T-cell (primary cell): Measurements from ENCODE around the gene HMOX2. TPM values are rescaled to one million over a fixed set of nuclear protein-coding genes. Genes with fewer than 3 reads are reported as not detected.

Experiments used
- ATAC-seq, 4 experiments: fragments of 200-7000 bp in 3 of 4; fragments of 150-1000 bp in 1 of 4; cut with Tn5 transposase; replicated peaks in 1 of 4; 1 replicate in 3 of 4; 2 replicates in 1 of 4; pipeline ENCODE4 v1.10.0; 2021; ENCODE audit warnings: moderate library complexity in 3 of 4, mild to moderate bottlenecking in 2 of 4, moderate number of reproducible peaks in 1 of 4
- CTCF ChIA-PET, 2 donors: fragments of 300-600 bp; sonication (Branson Sonifier 250); formaldehyde crosslinking; loops; one replicate each; lab custom pipeline; 2022; ENCODE audit warnings: antibody characterized with exemption in 2 of 2; lab: Charles Lee
- POLR2A ChIA-PET, 2 donors: fragments of 300-600 bp; sonication (Branson Sonifier 250); formaldehyde crosslinking; loops; one replicate each; lab custom pipeline; 2022; ENCODE audit warnings: antibody characterized with exemption in 2 of 2; lab: Charles Lee
- DNase-seq, 35 experiments: peaks; one replicate each; pipeline versions ENCODE4 v3.0.0 to v3.0.0-alpha.2; 2013 to 2023
- H3K27ac ChIP-seq: one replicate; pipeline ENCODE4 v1.5.1; 2013; ENCODE audit warnings: low read length
- H3K27me3 ChIP-seq, 2 experiments: replicated peaks in 1 of 2; 1 replicate in 1 of 2; 2 replicates in 1 of 2; pipeline versions ENCODE4 v1.6.1 to v1.7.0; 2013; ENCODE audit warnings: low read length in 1 of 2, mixed read lengths in 1 of 2; ENCODE audit not compliant: control insufficient read depth in 2 of 2, insufficient read depth in 2 of 2; ENCODE audit errors: extremely low read depth in 1 of 2
- H3K36me3 ChIP-seq, 2 donors: 1 replicate in 1 of 2; 2 replicates in 1 of 2; pipeline versions ENCODE4 v1.6.1 to v1.7.0; 2013; ENCODE audit warnings: low read length in 1 of 2; ENCODE audit not compliant: control insufficient read depth in 2 of 2, insufficient read depth in 1 of 2; ENCODE audit errors: extremely low read depth in 1 of 2
- H3K4me1 ChIP-seq, 2 experiments: 1 replicate in 1 of 2; 2 replicates in 1 of 2; pipeline versions ENCODE4 v1.6.1 to v1.7.0; 2013; ENCODE audit warnings: low read length in 2 of 2, mixed read lengths in 1 of 2; ENCODE audit not compliant: insufficient read depth in 2 of 2, control insufficient read depth in 1 of 2; ENCODE audit errors: extremely low read depth in 1 of 2
- H3K4me3 ChIP-seq, 2 donors: 1 replicate in 1 of 2; 2 replicates in 1 of 2; pipeline versions ENCODE4 v1.5.1 to v1.7.0; 2013; ENCODE audit warnings: mild to moderate bottlenecking in 2 of 2, low read length in 1 of 2, moderate library complexity in 1 of 2; ENCODE audit not compliant: control insufficient read depth in 1 of 2; ENCODE audit errors: extremely low read depth in 1 of 2
- H3K9me3 ChIP-seq: 2 replicates; pipeline ENCODE4 v1.7.0; 2013
- H3K27ac Mint-ChIP-seq, 2 donors: one replicate each; pipeline ENCODE4 v1.8.0; 2020 to 2021; ENCODE audit warnings: mild to moderate bottlenecking in 2 of 2, mixed read lengths in 2 of 2
- H3K27me3 Mint-ChIP-seq, 2 donors: one replicate each; pipeline ENCODE4 v1.8.0; 2021 to 2022; ENCODE audit warnings: mixed read lengths in 2 of 2
- H3K36me3 Mint-ChIP-seq: one replicate; pipeline ENCODE4 v1.8.0; 2021; ENCODE audit warnings: mixed read lengths
- H3K4me1 Mint-ChIP-seq, 3 donors: one replicate each; pipeline ENCODE4 v1.8.0; 2020 to 2022; ENCODE audit warnings: mixed read lengths in 3 of 3, mild to moderate bottlenecking in 1 of 3
- H3K4me3 Mint-ChIP-seq, 3 donors: one replicate each; pipeline ENCODE4 v1.8.0; 2020 to 2022; ENCODE audit warnings: mild to moderate bottlenecking in 3 of 3, mixed read lengths in 3 of 3, moderate library complexity in 3 of 3
- H3K9me3 Mint-ChIP-seq, 3 donors: one replicate each; pipeline ENCODE4 v1.8.0; 2020 to 2022; ENCODE audit warnings: mixed read lengths in 3 of 3
- WGBS: methylation state at CpG from one replicate; pipeline ENCODE4 v1.1.5; 2013; ENCODE audit warnings: missing lambda C conversion rate; ENCODE audit not compliant: insufficient coverage; 5-methylcytosine and 5-hydroxymethylcytosine counted together
- total RNA-seq, 35 experiments: library from RNA in 6 of 35; stranded (reverse) in 6 of 35; fragments of 120-200 nt in 1 of 35; gene quantifications; one replicate each; pipeline versions ENCODE4 v1.2.1 to v1.2.4 and lab custom pipeline; 2013 to 2026

Gene HMOX2
- total RNA-seq, 5 donors from 2014 or later (not counting 1 experiment from before 2014, with no cell fraction given): 49.1 to 74.4 (median 70.5) TPM

GRCh38 chr16:4433914-4434787, 42.0 kb upstream of the HMOX2 start:
- H3K36me3 Mint-ChIP-seq: peaks cover 24% of the 10 kb centered on the region
- 97% methylated on average over 6 of the region's 12 CpGs for WGBS

GRCh38 chr16:4435337-4436067, 40.7 kb upstream of the HMOX2 start:
- ChIA-PET CTCF (no interaction called here), POLR2A (no interaction called here)
- no peak for DNase-seq
- H3K27me3 ChIP-seq: no peaks in the 10 kb centered on the region
- no peaks in the 10 kb centered on the region for H3K27me3 Mint-ChIP-seq
- no peak overlapping the region for H3K4me3 ChIP-seq
- peak overlapping the region in 1 of 2 donors; percentile 55 for H3K27ac Mint-ChIP-seq
- WGBS: 100% methylated on average over 3 of the region's 8 CpGs
- H3K4me1 Mint-ChIP-seq: peaks cover 10 to 21% (median 15%) of the 10 kb centered on the region in 3 donors
- H3K36me3 ChIP-seq: peaks cover 22 to 70% of the 10 kb centered on the region in 2 donors
- H3K4me1 ChIP-seq: no peaks in the 10 kb centered on the region
- peaks cover 28% of the 10 kb centered on the region for H3K36me3 Mint-ChIP-seq
- ATAC-seq: no peak
- H3K27ac ChIP-seq: no peak overlapping the region
- H3K9me3 Mint-ChIP-seq: no peaks in the 10 kb centered on the region
- H3K9me3 ChIP-seq: no peaks in the 10 kb centered on the region
- H3K4me3 Mint-ChIP-seq: no peak overlapping the region

More at GRCh38 chr16:4433914-4434787, 42.0 kb upstream of the HMOX2 start:
- Mint-ChIP-seq H3K27me3 (no peaks in the 10 kb centered on the region), H3K4me1 (peaks cover 9 to 21% (median 10%) of the 10 kb centered on the region in 3 donors), H3K4me3 (no peak overlapping the region), H3K27ac (peak overlapping the region in 1 of 2 donors; percentile 26), H3K9me3 (no peaks in the 10 kb centered on the region)
- Histone ChIP-seq H3K4me1 (no peaks in the 10 kb centered on the region), H3K36me3 (peaks cover 14 to 60% of the 10 kb centered on the region in 2 donors), H3K27me3 (no peaks in the 10 kb centered on the region), H3K4me3 (no peak overlapping the region), H3K27ac (no peak overlapping the region), H3K9me3 (no peaks in the 10 kb centered on the region)
- POLR2A ChIA-PET: no interaction called here
- no peak for ATAC-seq
- no peak for DNase-seq
- CTCF ChIA-PET: interaction anchor here in 1 of 2 donors (0.7 kb wide), 1 partner anchor 190 kb away, joined by 4 read pairs; the partner anchor contains the start of gene MGRN1

GRCh38 chr16:4437366-4437765, 38.8 kb upstream of the HMOX2 start:
- CTCF ChIA-PET: interaction anchor here in 1 of 2 donors (0.7 kb wide), 1 partner anchor 149 kb away, joined by 3 read pairs; no protein-coding TSS in a partner anchor
- H3K9me3 Mint-ChIP-seq: no peaks in the 10 kb centered on the region
- POLR2A ChIA-PET: interaction anchor here in 1 of 2 donors (0.5 to 0.6 kb wide), 2 partner anchors 200 to 605 kb away, joined by 3 read pairs; no protein-coding TSS in a partner anchor
- no peak overlapping the region for H3K4me3 Mint-ChIP-seq
- peaks cover 46% of the 10 kb centered on the region for H3K36me3 Mint-ChIP-seq
- WGBS: 100% methylated on average over 2 of the region's 3 CpGs
- no peak for DNase-seq
- no peaks in the 10 kb centered on the region for H3K4me1 ChIP-seq
- H3K27me3 Mint-ChIP-seq: no peaks in the 10 kb centered on the region
- H3K9me3 ChIP-seq: no peaks in the 10 kb centered on the region
- H3K27me3 ChIP-seq: no peaks in the 10 kb centered on the region
- H3K4me1 Mint-ChIP-seq: peaks cover 12 to 15% (median 14%) of the 10 kb centered on the region in 3 donors
- H3K4me3 ChIP-seq: no peak overlapping the region
- no peak overlapping the region for H3K27ac ChIP-seq
- no peak overlapping the region for H3K27ac Mint-ChIP-seq
- no peak for ATAC-seq
- peaks cover 21 to 80% of the 10 kb centered on the region in 2 donors for H3K36me3 ChIP-seq

GRCh38 chr16:4442371-4442770, 33.8 kb upstream of the HMOX2 start:
- ATAC-seq (no peak), DNase-seq (no peak)
- Histone ChIP-seq H3K27me3 (no peaks in the 10 kb centered on the region), H3K9me3 (no peaks in the 10 kb centered on the region), H3K27ac (no peak overlapping the region), H3K36me3 (peaks cover 29 to 92% of the 10 kb centered on the region in 2 donors), H3K4me3 (no peak overlapping the region), H3K4me1 (no peaks in the 10 kb centered on the region)
- Mint-ChIP-seq H3K36me3 (peaks cover 54% of the 10 kb centered on the region), H3K4me3 (no peak overlapping the region), H3K9me3 (no peaks in the 10 kb centered on the region), H3K4me1 (peaks cover 5 to 7% (median 6%) of the 10 kb centered on the region in 3 donors), H3K27me3 (no peaks in the 10 kb centered on the region), H3K27ac (no peak overlapping the region)
- POLR2A ChIA-PET: no interaction called here
- CTCF ChIA-PET: no interaction called here
- WGBS: 87% methylated on average over 6 of the region's 11 CpGs

- Mint-ChIP-seq H3K4me3 (no peak overlapping the region), H3K27me3 (no peaks in the 10 kb centered on the region), H3K9me3 (no peaks in the 10 kb centered on the region), H3K36me3 (peaks cover 57% of the 10 kb centered on the region), H3K4me1 (peaks cover 5 to 7% (median 6%) of the 10 kb centered on the region in 3 donors), H3K27ac (no peak overlapping the region)
- Histone ChIP-seq H3K27me3 (no peaks in the 10 kb centered on the region), H3K4me1 (no peaks in the 10 kb centered on the region), H3K9me3 (no peaks in the 10 kb centered on the region), H3K4me3 (no peak overlapping the region), H3K27ac (no peak overlapping the region), H3K36me3 (peaks cover 30 to 92% of the 10 kb centered on the region in 2 donors)
- ChIA-PET CTCF (no interaction called here), POLR2A (no interaction called here)
- no peak for DNase-seq
- no peak for ATAC-seq
- WGBS: 89% methylated on average over 3 of the region's 5 CpGs
Measured at GRCh38 chr16:4443271-4443670, 32.9 kb upstream of the HMOX2 start.

GRCh38 chr16:4443986-4444385, 32.2 kb upstream of the HMOX2 start:
- CTCF ChIA-PET: no interaction called here
- H3K4me1 ChIP-seq: no peaks in the 10 kb centered on the region

More at GRCh38 chr16:4443986-4444385, 32.2 kb upstream of the HMOX2 start:
- no peaks in the 10 kb centered on the region for H3K27me3 Mint-ChIP-seq
- H3K27me3 ChIP-seq: no peaks in the 10 kb centered on the region
- no peak overlapping the region for H3K27ac ChIP-seq
- peaks cover 5 to 7% (median 6%) of the 10 kb centered on the region in 3 donors for H3K4me1 Mint-ChIP-seq
- no peak overlapping the region for H3K27ac Mint-ChIP-seq
- DNase-seq (no peak), ATAC-seq (no peak)
- H3K36me3 Mint-ChIP-seq: peaks cover 62% of the 10 kb centered on the region
- WGBS: 83% methylated on average over 1 of the region's 4 CpGs
- H3K9me3 ChIP-seq: no peaks in the 10 kb centered on the region
- H3K4me3 ChIP-seq: no peak overlapping the region
- H3K9me3 Mint-ChIP-seq: no peaks in the 10 kb centered on the region
- POLR2A ChIA-PET: interaction anchor here in 1 of 2 donors (0.5 kb wide), 1 partner anchor 16 kb away, joined by 9 read pairs; no protein-coding TSS in a partner anchor
- H3K36me3 ChIP-seq: peaks cover 30 to 91% of the 10 kb centered on the region in 2 donors
- no peak overlapping the region for H3K4me3 Mint-ChIP-seq
